ENCODE data around the gene AHI1. TPM values are rescaled to one million over a fixed set of nuclear protein-coding genes. Genes with fewer than 3 reads are reported as not detected.

AHI1 gene
- polyA plus RNA-seq, 1 of the 3 experiments (the other 2 are of a cell fraction): 7.3 TPM

- Histone ChIP-seq H3K27me3 (ENCODE audit: insufficient read depth) (no peaks in the 10 kb centered on the region), H4K20me1 (ENCODE audit: insufficient read depth) (no peaks in the 10 kb centered on the region), H3K4me2 (no peak overlapping the region), H3F3A (replicated peaks; ENCODE audit: insufficient read depth) (peaks cover 5% of the 10 kb centered on the region), H2AFZ (ENCODE audit: low read depth) (no peak overlapping the region), H3K9ac (no peak overlapping the region), H3K4me3 (ENCODE audit: low read depth in 2 of 2, low read length in 1 of 2) (no peak overlapping the region), H3K9me2 (no peaks in the 10 kb centered on the region), H3K27ac (ENCODE audit: low read depth in 2 of 2, low read length in 1 of 2) (no peak overlapping the region), H3K9me3 (no peaks in the 10 kb centered on the region), H3K4me1 (ENCODE audit: control insufficient read depth in 1 of 2, insufficient read depth in 2 of 2, low read depth in 1 of 2, low read length in 1 of 2) (no peaks in the 10 kb centered on the region), H3K36me3 (replicated peaks in 1 of 2; ENCODE audit: control insufficient read depth in 1 of 2, insufficient read depth in 2 of 2, low read length in 1 of 2) (peaks cover 8 to 18% of the 10 kb centered on the region in 2 experiments), H3K79me2 (ENCODE audit: insufficient read depth) (no peaks in the 10 kb centered on the region)
- 100% methylated on average over 2 of the region's 2 CpGs for WGBS (ENCODE audit: low lambda C conversion rate)
- POLR2A ChIA-PET: no interaction called here
- no peak for DNase-seq
- CTCF ChIA-PET: interaction anchor here (1.4 kb wide), 1 partner anchor 283 kb away, joined by 6 read pairs; no protein-coding TSS in a partner anchor
- TF ChIP-seq REST (IDR thresholded peaks at IDR 0.05; ENCODE audit: low read depth, low read length): no peak
- TF ChIP-seq MXI1 (IDR thresholded peaks at IDR 0.05; ENCODE audit: low read depth, low read length): no peak
- no peak for TF ChIP-seq TCF12 (IDR thresholded peaks at IDR 0.05)
- TF ChIP-seq ELF1 (IDR thresholded peaks at IDR 0.05): no peak
- no peak for TF ChIP-seq GABPA (IDR thresholded peaks at IDR 0.05; ENCODE audit: low read depth)
- TF ChIP-seq NFIC (IDR thresholded peaks at IDR 0.05; ENCODE audit: borderline replicate concordance): no peak
- TF ChIP-seq RAD21 (IDR thresholded peaks at IDR 0.05; ENCODE audit: low read length): no peak
- TF ChIP-seq GATA2 (CRISPR knock-in tag; IDR thresholded peaks at IDR 0.05): no peak
- TF ChIP-seq SMC3 (IDR thresholded peaks at IDR 0.05; ENCODE audit: low read depth, low read length): no peak
- TF ChIP-seq EP300 (IDR thresholded peaks at IDR 0.05; ENCODE audit: borderline replicate concordance in 1 of 2, low read depth in 1 of 2, low read length in 1 of 2): no peak
- no peak for TF ChIP-seq MEF2A (IDR thresholded peaks at IDR 0.05; ENCODE audit: borderline replicate concordance, low read depth)
- no peak for TF ChIP-seq YY1 (IDR thresholded peaks at IDR 0.05; ENCODE audit: low read depth)
- TF ChIP-seq JUND (IDR thresholded peaks at IDR 0.05): no peak
- TF ChIP-seq RXRA (IDR thresholded peaks at IDR 0.05; ENCODE audit: borderline replicate concordance, low read depth): no peak
- no peak for TF ChIP-seq RFX5 (IDR thresholded peaks at IDR 0.05; ENCODE audit: low read length)
- no peak for TF ChIP-seq IRF3 (IDR thresholded peaks at IDR 0.05; ENCODE audit: low read depth, low read length)
Observed at GRCh38 chr6:135428078-135428477, 69.5 kb downstream of the AHI1 start.

DNA sequence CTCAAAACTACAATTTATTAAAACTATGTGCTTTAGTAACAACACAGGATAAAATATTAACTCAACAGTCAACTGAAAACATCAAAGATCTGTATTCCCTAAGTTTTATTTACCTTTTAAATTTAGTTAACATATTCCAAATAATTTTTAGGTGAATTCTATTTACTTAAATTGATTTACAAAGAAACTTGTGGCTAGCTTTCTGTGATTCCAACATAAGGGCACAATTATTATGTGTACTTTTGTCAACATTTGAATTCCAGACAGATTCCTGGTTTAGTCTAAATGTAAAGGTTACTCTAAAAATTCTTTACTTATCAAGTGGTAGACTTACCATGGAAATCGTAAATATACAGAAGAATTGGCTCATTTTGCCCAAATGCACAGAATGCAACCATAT, 70.7 kb downstream of the AHI1 start:
- POLR2A ChIA-PET: no interaction called here
- 95% methylated on average over 1 of the region's 1 CpG for WGBS (ENCODE audit: low lambda C conversion rate)
- CTCF ChIA-PET: no interaction called here
- no peak for TF ChIP-seq RFX5 (IDR thresholded peaks at IDR 0.05; ENCODE audit: low read length)
- no peak for TF ChIP-seq CHD2 (IDR thresholded peaks at IDR 0.05; ENCODE audit: low read length, partially characterized antibody)
- no peak for TF ChIP-seq SMC3 (IDR thresholded peaks at IDR 0.05; ENCODE audit: low read depth, low read length)
- TF ChIP-seq, protein P1, sequence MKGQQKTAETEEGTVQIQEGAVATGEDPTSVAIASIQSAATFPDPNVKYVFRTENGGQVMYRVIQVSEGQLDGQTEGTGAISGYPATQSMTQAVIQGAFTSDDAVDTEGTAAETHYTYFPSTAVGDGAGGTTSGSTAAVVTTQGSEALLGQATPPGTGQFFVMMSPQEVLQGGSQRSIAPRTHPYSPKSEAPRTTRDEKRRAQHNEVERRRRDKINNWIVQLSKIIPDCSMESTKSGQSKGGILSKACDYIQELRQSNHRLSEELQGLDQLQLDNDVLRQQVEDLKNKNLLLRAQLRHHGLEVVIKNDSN (IDR thresholded peaks at IDR 0.05; ENCODE audit: borderline replicate concordance, low read depth): no peak
- TF ChIP-seq RXRA (IDR thresholded peaks at IDR 0.05; ENCODE audit: borderline replicate concordance, low read depth): no peak
- TF ChIP-seq REST (IDR thresholded peaks at IDR 0.05; ENCODE audit: low read depth, low read length): no peak
- no peak for TF ChIP-seq TEAD4 (IDR thresholded peaks at IDR 0.05; ENCODE audit: borderline replicate concordance, insufficient read depth)

More for the DNA sequence above, 70.7 kb downstream of the AHI1 start:
- no peak overlapping the region for H2AFZ ChIP-seq (ENCODE audit: low read depth)
- no peak overlapping the region for H3K27ac ChIP-seq (ENCODE audit: low read depth in 2 of 2, low read length in 1 of 2)
- no peaks in the 10 kb centered on the region for H3K4me1 ChIP-seq (ENCODE audit: control insufficient read depth in 1 of 2, insufficient read depth in 2 of 2, low read depth in 1 of 2, low read length in 1 of 2)
- H3K36me3 ChIP-seq (replicated peaks in 1 of 2; ENCODE audit: control insufficient read depth in 1 of 2, insufficient read depth in 2 of 2, low read length in 1 of 2): peaks cover 13 to 15% of the 10 kb centered on the region in 2 experiments
- H3K27me3 ChIP-seq (ENCODE audit: insufficient read depth): no peaks in the 10 kb centered on the region
- no peaks in the 10 kb centered on the region for H3K79me2 ChIP-seq (ENCODE audit: insufficient read depth)
- H3K9me3 ChIP-seq: no peaks in the 10 kb centered on the region
- H3K4me2 ChIP-seq: no peak overlapping the region
- no peaks in the 10 kb centered on the region for H3K9me2 ChIP-seq
- no peak for DNase-seq
- H3K4me3 ChIP-seq (ENCODE audit: low read depth in 2 of 2, low read length in 1 of 2): no peak overlapping the region
- no peak overlapping the region for H3K9ac ChIP-seq
- H3F3A ChIP-seq (replicated peaks; ENCODE audit: insufficient read depth): peaks cover 5% of the 10 kb centered on the region
- no peaks in the 10 kb centered on the region for H4K20me1 ChIP-seq (ENCODE audit: insufficient read depth)
